SK-N-SH (cell line): Measurements from ENCODE around the gene MAP1LC3A. TPM values are rescaled to one million over a fixed set of nuclear protein-coding genes. Genes with fewer than 3 reads are reported as not detected.

ENCODE experiments used
- CTCF ChIA-PET: fragments of 300-600, 350-600 bp; formaldehyde crosslinking; extraction: SDS; loops from one replicate; lab custom pipeline; 2021; lab: Yijun Ruan, JAX
- POLR2A ChIA-PET: fragments of 350-600 bp; sonication (Branson Sonifier 250); formaldehyde crosslinking; extraction: SDS; loops from one replicate; lab custom pipeline; 2020; ENCODE audit warnings: antibody characterized with exemption, inconsistent platforms; lab: Yijun Ruan, JAX
- DNase-seq: peaks from one replicate; pipeline ENCODE4 v3.0.0; 2012
- H2AFZ ChIP-seq: fragments of 200-600 bp; sonication (generic); 2 replicates; pipeline ENCODE4 v1.8.1; 2016; ENCODE audit warnings: antibody characterized with exemption, mild to moderate bottlenecking, low read depth
- H3F3A ChIP-seq: fragments of 200-600 bp; sonication (generic); replicated peaks from 2 replicates; pipeline ENCODE3; 2016; ENCODE audit warnings: antibody characterized with exemption, mild to moderate bottlenecking; ENCODE audit not compliant: insufficient read depth
- H3K27ac ChIP-seq, 2 experiments: fragments of 200-500 bp in 1 of 2; fragments of 200-600 bp in 1 of 2; sonication (Bioruptor generic) in 1 of 2; sonication (generic), shearing (Covaris generic) in 1 of 2; 2 replicates each; pipeline versions ENCODE4 v1.5.1 to v1.6.1; 2014 to 2016; ENCODE audit warnings: low read depth in 2 of 2, inconsistent platforms in 1 of 2, low read length in 1 of 2, mild to moderate bottlenecking in 1 of 2, mixed read lengths in 1 of 2
- H3K27me3 ChIP-seq: fragments of 200-600 bp; sonication (generic), shearing (Covaris generic); 2 replicates; pipeline ENCODE4 v1.6.1; 2016; ENCODE audit warnings: mixed run types; ENCODE audit not compliant: insufficient read depth
- H3K36me3 ChIP-seq, 2 experiments: fragments of 200-500 bp in 1 of 2; fragments of 200-600 bp in 1 of 2; sonication (Bioruptor generic) in 1 of 2; sonication (generic) in 1 of 2; replicated peaks in 1 of 2; 2 replicates each; pipeline versions ENCODE3 to v1.5.1; 2014 to 2016; ENCODE audit warnings: low read length in 1 of 2, mild to moderate bottlenecking in 1 of 2; ENCODE audit not compliant: insufficient read depth in 2 of 2, control insufficient read depth in 1 of 2
- H3K4me1 ChIP-seq, 2 experiments: fragments of 200-500 bp in 1 of 2; fragments of 200-600 bp in 1 of 2; sonication (Bioruptor generic) in 1 of 2; sonication (generic), shearing (Covaris generic) in 1 of 2; 2 replicates each; pipeline versions ENCODE4 v1.5.1 to v1.6.1; 2014 to 2016; ENCODE audit warnings: low read depth in 1 of 2, low read length in 1 of 2, mixed run types in 1 of 2; ENCODE audit not compliant: insufficient read depth in 2 of 2, control insufficient read depth in 1 of 2
- H3K4me2 ChIP-seq: fragments of 200-600 bp; sonication (generic), shearing (Covaris generic); 2 replicates; pipeline ENCODE4 v1.6.1; 2017; ENCODE audit warnings: mixed run types
- H3K4me3 ChIP-seq, 2 experiments: fragments of 200-500 bp in 1 of 2; fragments of 200-600 bp in 1 of 2; sonication (Bioruptor generic) in 1 of 2; sonication (generic), shearing (Covaris generic) in 1 of 2; 2 replicates each; pipeline versions ENCODE4 v1.5.1 to v1.8.1; 2014 to 2016; ENCODE audit warnings: low read depth in 2 of 2, inconsistent platforms in 1 of 2, low read length in 1 of 2, mild to moderate bottlenecking in 1 of 2, mixed read lengths in 1 of 2, moderate library complexity in 1 of 2
- H3K79me2 ChIP-seq: fragments of 200-600 bp; sonication (generic); 2 replicates; pipeline ENCODE4 v1.8.1; 2017; ENCODE audit warnings: mild to moderate bottlenecking; ENCODE audit not compliant: insufficient read depth
- H3K9ac ChIP-seq: fragments of 200-600 bp; sonication (generic); 2 replicates; pipeline ENCODE4 v1.6.1; 2017; ENCODE audit warnings: mixed run types
- H3K9me2 ChIP-seq: fragments of 200-600 bp; sonication (generic); 2 replicates; pipeline ENCODE4 v1.6.1; 2017; ENCODE audit warnings: mixed run types
- H3K9me3 ChIP-seq: fragments of 200-600 bp; sonication (generic); 2 replicates; pipeline ENCODE4 v1.6.1; 2017; ENCODE audit warnings: mixed run types, mild to moderate bottlenecking, moderate library complexity
- H4K20me1 ChIP-seq: fragments of 200-600 bp; sonication (generic); 2 replicates; pipeline ENCODE4 v1.6.1; 2017; ENCODE audit warnings: mild to moderate bottlenecking, mixed run types; ENCODE audit not compliant: insufficient read depth
- CTCF ChIP-seq: fragments of 200-600 bp; sonication (generic); IDR thresholded peaks from 2 replicates; pipeline ENCODE4 v1.6.1; 2017; ENCODE audit warnings: antibody characterized with exemption, mild to moderate bottlenecking, moderate library complexity
- ELF1 ChIP-seq: IDR thresholded peaks from 2 replicates; pipeline ENCODE4 v1.4.0; 2012
- EP300 ChIP-seq, 2 experiments: IDR thresholded peaks; 2 replicates each; pipeline versions ENCODE4 v1.4.0 to v1.6.1; 2012; ENCODE audit warnings: borderline replicate concordance in 1 of 2, low read depth in 1 of 2, low read length in 1 of 2
- EZH2phosphoT487 ChIP-seq: fragments of 200-600 bp; sonication (generic); IDR thresholded peaks from 2 replicates; pipeline ENCODE4 v1.6.1; 2017; ENCODE audit warnings: low read depth, mixed run types, mild to moderate bottlenecking, antibody characterized with exemption, moderate library complexity, borderline replicate concordance
- FOSL2 ChIP-seq: IDR thresholded peaks from 2 replicates; pipeline ENCODE4 v1.4.0; 2012; ENCODE audit warnings: low read depth, mild to moderate bottlenecking, moderate library complexity, borderline replicate concordance
- GATA2 ChIP-seq: sonication (generic); formaldehyde crosslinking; IDR thresholded peaks from 2 replicates; pipeline ENCODE4 v1.5.0; 2020; ENCODE audit warnings: mild to moderate bottlenecking, missing genetic modification reagents
- MXI1 ChIP-seq: IDR thresholded peaks from 2 replicates; pipeline ENCODE4 v1.6.1; 2012; ENCODE audit warnings: mild to moderate bottlenecking, low read depth, low read length, improper control_type of control experiment
- PBX3 ChIP-seq: IDR thresholded peaks from 2 replicates; pipeline ENCODE4; 2012
- POLR2AphosphoS5 ChIP-seq: IDR thresholded peaks from 2 replicates; pipeline ENCODE4 v1.6.1; 2012; ENCODE audit warnings: low read depth, low read length
- RCOR1 ChIP-seq: fragments of 150-350 bp; IDR thresholded peaks from 2 replicates; pipeline ENCODE4 v1.6.1; 2017; ENCODE audit warnings: antibody characterized with exemption, low read length
- USF2 ChIP-seq: fragments of 150-350 bp; IDR thresholded peaks from 2 replicates; pipeline ENCODE4 v1.6.1; 2017; ENCODE audit warnings: antibody characterized with exemption, low read length, low read depth, borderline replicate concordance
- ZBTB33 ChIP-seq: IDR thresholded peaks from 2 replicates; pipeline ENCODE4 v1.4.0; 2012; ENCODE audit warnings: low read depth, borderline replicate concordance
- WGBS: methylation state at CpG from one replicate; pipeline ENCODE4 v1.1.6; 2017; ENCODE audit warnings: low lambda C conversion rate; 5-methylcytosine and 5-hydroxymethylcytosine counted together
- polyA plus RNA-seq, 3 experiments: library from polyadenylated mRNA; depleted of rRNA; stranded (reverse); fragments of >200 nt; gene quantifications; 2 replicates each; pipeline ENCODE4 v1.2.3, GENCODE V29; 2012

The MAP1LC3A gene
- polyA plus RNA-seq, 1 of the 3 experiments (the other 2 are of a cell fraction) = 24.9 TPM

- WGBS = 86% methylated on average over 3 of the region's 3 CpGs
- no peak for DNase-seq
- H3K4me3 ChIP-seq = no peak overlapping the region
- H3K4me2 ChIP-seq = no peak overlapping the region
- CTCF ChIA-PET = interaction anchor here (0.8 to 1.6 kb wide), 2 partner anchors 9 to 216 kb away, joined by 3 to 6 read pairs; no protein-coding TSS in a partner anchor
- peaks cover 13 to 15% of the 10 kb centered on the region in 2 experiments; a peak in 2 of 4 replicates for H3K4me1 ChIP-seq
- peaks cover 49% of the 10 kb centered on the region for H4K20me1 ChIP-seq
- no peaks in the 10 kb centered on the region for H3K9me2 ChIP-seq
- H3K9me3 ChIP-seq = no peaks in the 10 kb centered on the region
- no peak overlapping the region for H3K27ac ChIP-seq
- POLR2A ChIA-PET = no interaction called here
- peaks cover 22% of the 10 kb centered on the region for H3F3A ChIP-seq
- TF ChIP-seq ZBTB33 (no peak), EZH2phosphoT487 (no peak), ELF1 (no peak), POLR2AphosphoS5 (no peak), RCOR1 (no peak), PBX3 (no peak), CTCF (no peak), USF2 (no peak), FOSL2 (no peak), EP300 (IDR thresholded peaks at IDR 0.05; ENCODE audit: borderline replicate concordance in 1 of 2, low read depth in 1 of 2, low read length in 1 of 2) (no peak), MXI1 (no peak), GATA2 (CRISPR knock-in tag) (no peak)
- no peak overlapping the region for H3K9ac ChIP-seq
- H2AFZ ChIP-seq = no peak overlapping the region
- peaks cover 56 to 73% of the 10 kb centered on the region in 2 experiments for H3K36me3 ChIP-seq
- H3K79me2 ChIP-seq = peaks cover 59% of the 10 kb centered on the region
- H3K27me3 ChIP-seq = no peaks in the 10 kb centered on the region
Measured at GRCh38 chr20:34529742-34530141, 28.8 kb upstream of the MAP1LC3A start.
